ENCODE measurements around the gene ZDHHC9.

GRCh38 chrX:129785160-129785947 is 58.3 kb downstream of the ZDHHC9 start:
- no peak for TF ChIP-seq CTCF (IDR thresholded peaks at IDR 0.05)
- no peak for TF ChIP-seq POLR2AphosphoS5 (IDR thresholded peaks at IDR 0.05; ENCODE audit: insufficient read depth in 1 of 2, low read depth in 1 of 2)
- TF ChIP-seq POLR2A (IDR thresholded peaks at IDR 0.05) = no peak

Measured in vagina (tissue), 2 donors.